Osteocyte (in vitro differentiated cells): ENCODE measurements around the gene SEC24C. TPM values are rescaled to one million over a fixed set of nuclear protein-coding genes. Genes with fewer than 3 reads are reported as not detected.

Experiments
- DNase-seq: peaks from one replicate; pipeline ENCODE4 v3.0.0; 2021; ENCODE audit warnings: mixed read lengths; ENCODE audit not compliant: unreplicated experiment; ENCODE audit errors: extremely low spot score
- H3K27ac Mint-ChIP-seq: one replicate; pipeline ENCODE4 v1.8.0; 2021; ENCODE audit warnings: mild to moderate bottlenecking, mixed read lengths; ENCODE audit not compliant: unreplicated experiment
- H3K27me3 Mint-ChIP-seq: one replicate; pipeline ENCODE4 v1.8.0; 2021; ENCODE audit warnings: mixed read lengths; ENCODE audit not compliant: unreplicated experiment
- H3K36me3 Mint-ChIP-seq: one replicate; pipeline ENCODE4 v1.8.0; 2021; ENCODE audit warnings: mixed read lengths; ENCODE audit not compliant: unreplicated experiment
- H3K4me1 Mint-ChIP-seq: one replicate; pipeline ENCODE4 v1.8.0; 2021; ENCODE audit warnings: mixed read lengths; ENCODE audit not compliant: unreplicated experiment
- H3K4me3 Mint-ChIP-seq: one replicate; pipeline ENCODE4 v1.8.0; 2021; ENCODE audit warnings: mild to moderate bottlenecking, moderate library complexity, mixed read lengths; ENCODE audit not compliant: unreplicated experiment
- H3K9me3 Mint-ChIP-seq: one replicate; pipeline ENCODE4 v1.8.0; 2021; ENCODE audit warnings: mixed read lengths; ENCODE audit not compliant: unreplicated experiment
- CTCF ChIP-seq: fragments of 200-600 bp; sonication (generic); IDR thresholded peaks from 2 replicates; pipeline ENCODE4 v1.5.0; 2021; ENCODE audit warnings: antibody characterized with exemption, mild to moderate bottlenecking, moderate library complexity
- total RNA-seq: library from RNA; stranded (reverse); gene quantifications from 2 replicates; pipeline ENCODE4 v1.2.1, GENCODE V29; 2021

Gene SEC24C
- total RNA-seq, 1 donor from 2014 or later = 64.2 TPM

- no peak for TF ChIP-seq CTCF
- H3K27me3 Mint-ChIP-seq = no peaks in the 10 kb centered on the region
- no peak for DNase-seq
- H3K36me3 Mint-ChIP-seq = peaks cover 54% of the 10 kb centered on the region
- H3K4me1 Mint-ChIP-seq = no peaks in the 10 kb centered on the region
- H3K27ac Mint-ChIP-seq = no peak overlapping the region
- no peaks in the 10 kb centered on the region for H3K9me3 Mint-ChIP-seq
- H3K4me3 Mint-ChIP-seq = no peak overlapping the region
Observed at GRCh38 chr10:73759512-73760115, 15.4 kb downstream of the SEC24C start.

GRCh38 chr10:73761781-73762180 lies 17.6 kb downstream of the SEC24C start:
- Mint-ChIP-seq H3K36me3 (peaks cover 63% of the 10 kb centered on the region), H3K4me1 (no peaks in the 10 kb centered on the region), H3K9me3 (no peaks in the 10 kb centered on the region), H3K4me3 (no peak overlapping the region), H3K27ac (no peak overlapping the region), H3K27me3 (no peaks in the 10 kb centered on the region)
- no peak for TF ChIP-seq CTCF
- no peak for DNase-seq

- Mint-ChIP-seq H3K27ac (no peak overlapping the region), H3K27me3 (no peaks in the 10 kb centered on the region), H3K4me1 (no peaks in the 10 kb centered on the region), H3K4me3 (no peak overlapping the region), H3K36me3 (peaks cover 60% of the 10 kb centered on the region), H3K9me3 (no peaks in the 10 kb centered on the region)
- DNase-seq = no peak
- no peak for TF ChIP-seq CTCF
Observed at GRCh38 chr10:73762915-73763314, 18.7 kb downstream of the SEC24C start.

- TF ChIP-seq CTCF = no peak
- Mint-ChIP-seq H3K4me1 (no peaks in the 10 kb centered on the region), H3K36me3 (peaks cover 60% of the 10 kb centered on the region), H3K4me3 (no peak overlapping the region), H3K27me3 (no peaks in the 10 kb centered on the region), H3K27ac (no peak overlapping the region), H3K9me3 (no peaks in the 10 kb centered on the region)
- no peak for DNase-seq
Observed at GRCh38 chr10:73763343-73763742, 19.2 kb downstream of the SEC24C start.

- H3K4me1 Mint-ChIP-seq = no peaks in the 10 kb centered on the region
- H3K4me3 Mint-ChIP-seq = no peak overlapping the region
- H3K36me3 Mint-ChIP-seq = peaks cover 63% of the 10 kb centered on the region
- H3K27ac Mint-ChIP-seq = no peak overlapping the region
- no peaks in the 10 kb centered on the region for H3K9me3 Mint-ChIP-seq
- no peak for TF ChIP-seq CTCF
- no peaks in the 10 kb centered on the region for H3K27me3 Mint-ChIP-seq
- no peak for DNase-seq
Observed at GRCh38 chr10:73765066-73765465, 20.9 kb downstream of the SEC24C start.
